Bronchial epithelial cell (primary cell): ENCODE data around the gene MYRIP. TPM values are rescaled to one million over a fixed set of nuclear protein-coding genes. Genes with fewer than 3 reads are reported as not detected.
A peak's percentile ranks its signal among the peaks of the same experiment; 100 is the strongest.

Experiments
- DNase-seq: peaks from one replicate; pipeline ENCODE4 v3.0.0-alpha.2; 2010; ENCODE audit warnings: low read depth
- FAIRE-seq: peaks from 2 replicates; lab custom pipeline; 2011; peaks lifted over from hg19 to GRCh38; lab: Jason Lieb, UNC
- H3K27me3 ChIP-seq: 2 replicates; pipeline ENCODE4 v1.5.1; 2011; ENCODE audit warnings: low read length; ENCODE audit not compliant: control insufficient read depth, insufficient read depth
- H3K36me3 ChIP-seq: 2 replicates; pipeline ENCODE4 v1.5.1; 2011; ENCODE audit warnings: low read length; ENCODE audit not compliant: control insufficient read depth, insufficient read depth
- H3K4me3 ChIP-seq: 2 replicates; pipeline ENCODE4 v1.5.1; 2011; ENCODE audit warnings: mild to moderate bottlenecking, low read depth, low read length, control low read depth
- CTCF ChIP-seq: IDR thresholded peaks from 2 replicates; pipeline ENCODE4 v1.5.1; 2011; ENCODE audit warnings: mild to moderate bottlenecking, moderate library complexity, low read length, control low read depth, inconsistent platforms; ENCODE audit not compliant: insufficient read depth, severe bottlenecking
- total RNA-seq: library from RNA; depleted of rRNA; stranded (reverse); fragments of >200 nt; gene quantifications from 2 replicates; pipeline ENCODE4 v1.2.1, GENCODE V29; 2014

MYRIP gene
- total RNA-seq, 1 donor from 2014 or later: not detected

GRCh38 chr3:40302784-40303183 is 493.4 kb downstream of the MYRIP start:
- Histone ChIP-seq H3K36me3 (no peaks in the 10 kb centered on the region), H3K27me3 (no peaks in the 10 kb centered on the region), H3K4me3 (no peak overlapping the region)
- no peak for FAIRE-seq
- DNase-seq: no peak
- TF ChIP-seq CTCF: no peak

- Histone ChIP-seq H3K4me3 (no peak overlapping the region), H3K36me3 (no peaks in the 10 kb centered on the region), H3K27me3 (no peaks in the 10 kb centered on the region)
- FAIRE-seq (no peak), DNase-seq (no peak)
- TF ChIP-seq CTCF: no peak
These were observed 494.9 kb downstream of the MYRIP start for GRCh38 chr3:40304352-40304751.

- no peak for TF ChIP-seq CTCF
- H3K27me3 ChIP-seq: no peaks in the 10 kb centered on the region
- FAIRE-seq: no peak
- no peak for DNase-seq
- no peak overlapping the region for H3K4me3 ChIP-seq
- H3K36me3 ChIP-seq: no peaks in the 10 kb centered on the region
These were observed 496.9 kb downstream of the MYRIP start for GRCh38 chr3:40306336-40306735.

GRCh38 chr3:40307176-40307575 is 497.8 kb downstream of the MYRIP start:
- TF ChIP-seq CTCF: no peak
- Histone ChIP-seq H3K36me3 (no peaks in the 10 kb centered on the region), H3K27me3 (no peaks in the 10 kb centered on the region), H3K4me3 (no peak overlapping the region)
- no peak for FAIRE-seq
- DNase-seq: peak; percentile 22

- H3K27me3 ChIP-seq: no peaks in the 10 kb centered on the region
- H3K36me3 ChIP-seq: peaks cover 2% of the 10 kb centered on the region
- FAIRE-seq (no peak), DNase-seq (no peak)
- no peak for TF ChIP-seq CTCF
- H3K4me3 ChIP-seq: peak overlapping the region; percentile 85
These were observed 499.5 kb downstream of the MYRIP start for GRCh38 chr3:40308725-40309417.
